ENCODE data around the gene IFIT2.

The IFIT2 gene

DNA sequence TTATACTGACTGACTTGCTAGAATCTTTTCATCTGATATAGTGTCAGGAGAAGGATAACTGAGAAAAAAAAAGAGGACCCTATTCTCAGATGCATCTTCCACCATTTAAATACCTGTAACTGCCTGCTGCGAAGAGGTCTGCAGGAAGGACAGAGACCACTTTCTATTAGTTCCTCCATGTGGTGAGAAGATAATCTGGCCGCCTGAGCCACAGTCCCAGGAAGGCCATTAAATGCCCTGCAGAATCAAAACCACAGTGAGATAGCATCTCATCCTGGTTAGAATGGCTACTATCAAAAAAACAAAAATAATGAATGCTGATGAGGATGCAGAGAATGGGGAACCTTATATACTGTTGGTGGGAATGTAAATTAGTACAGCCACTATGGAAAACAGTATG lies 56.1 kb downstream of the IFIT2 start:
- no peak overlapping the region for H3K4me3 ChIP-seq (ENCODE audit: low read length)
- H2AFZ ChIP-seq (ENCODE audit: low read depth, low read length): no peak overlapping the region
- no peaks in the 10 kb centered on the region for H3K79me2 ChIP-seq (ENCODE audit: low read length)

More for the DNA sequence above, 56.1 kb downstream of the IFIT2 start:
- H3K27me3 ChIP-seq (ENCODE audit: low read depth, low read length): no peaks in the 10 kb centered on the region
- no peak overlapping the region for H3K9ac ChIP-seq (ENCODE audit: low read length)
- no peaks in the 10 kb centered on the region for H3K9me3 ChIP-seq (ENCODE audit: insufficient read depth, low read length)
- no peak overlapping the region for H3K4me2 ChIP-seq (ENCODE audit: low read length)
- H3K36me3 ChIP-seq (replicated peaks; ENCODE audit: low read depth, low read length): no peaks in the 10 kb centered on the region
- H3K27ac ChIP-seq (ENCODE audit: low read length): no peak overlapping the region
- H4K20me1 ChIP-seq (ENCODE audit: insufficient read depth, low read length): no peaks in the 10 kb centered on the region
- H3K4me1 ChIP-seq (ENCODE audit: low read length): no peaks in the 10 kb centered on the region
- TF ChIP-seq EZH2phosphoT487 (IDR thresholded peaks at IDR 0.05; ENCODE audit: low read depth): no peak
- TF ChIP-seq, protein P1, sequence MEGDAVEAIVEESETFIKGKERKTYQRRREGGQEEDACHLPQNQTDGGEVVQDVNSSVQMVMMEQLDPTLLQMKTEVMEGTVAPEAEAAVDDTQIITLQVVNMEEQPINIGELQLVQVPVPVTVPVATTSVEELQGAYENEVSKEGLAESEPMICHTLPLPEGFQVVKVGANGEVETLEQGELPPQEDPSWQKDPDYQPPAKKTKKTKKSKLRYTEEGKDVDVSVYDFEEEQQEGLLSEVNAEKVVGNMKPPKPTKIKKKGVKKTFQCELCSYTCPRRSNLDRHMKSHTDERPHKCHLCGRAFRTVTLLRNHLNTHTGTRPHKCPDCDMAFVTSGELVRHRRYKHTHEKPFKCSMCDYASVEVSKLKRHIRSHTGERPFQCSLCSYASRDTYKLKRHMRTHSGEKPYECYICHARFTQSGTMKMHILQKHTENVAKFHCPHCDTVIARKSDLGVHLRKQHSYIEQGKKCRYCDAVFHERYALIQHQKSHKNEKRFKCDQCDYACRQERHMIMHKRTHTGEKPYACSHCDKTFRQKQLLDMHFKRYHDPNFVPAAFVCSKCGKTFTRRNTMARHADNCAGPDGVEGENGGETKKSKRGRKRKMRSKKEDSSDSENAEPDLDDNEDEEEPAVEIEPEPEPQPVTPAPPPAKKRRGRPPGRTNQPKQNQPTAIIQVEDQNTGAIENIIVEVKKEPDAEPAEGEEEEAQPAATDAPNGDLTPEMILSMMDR (IDR thresholded peaks at IDR 0.05; ENCODE audit: low read depth, low read length): no peak

All from OCI-LY3 (cell line).